OCI-LY7 (cell line): ENCODE data around the gene IL21. TPM values are rescaled to one million over a fixed set of nuclear protein-coding genes. Genes with fewer than 3 reads are reported as not detected.

Source experiments
- BruUV-seq: library from RNA; stranded (reverse); fragments of 400-500 nt; replicated peaks from 2 replicates; lab custom pipeline; 2021; lab: Mats Ljungman, UMichigan
- CTCF ChIA-PET: fragments of 300-600 bp; sonication (Branson Sonifier 250); formaldehyde crosslinking; loops from one replicate; lab custom pipeline; 2022; ENCODE audit warnings: antibody characterized with exemption; ENCODE audit not compliant: unreplicated experiment; lab: Charles Lee
- POLR2A ChIA-PET: fragments of 300-600 bp; sonication (Branson Sonifier 250); formaldehyde crosslinking; loops from one replicate; lab custom pipeline; 2022; ENCODE audit warnings: antibody characterized with exemption; lab: Charles Lee
- DNase-seq: peaks from one replicate; pipeline ENCODE4 v3.0.0-alpha.2; 2015; ENCODE audit warnings: low spot score
- H2AFZ ChIP-seq: fragments of 200-600 bp; sonication (generic), shearing (Covaris generic); 2 replicates; pipeline ENCODE4 v1.6.1; 2014; ENCODE audit warnings: mild to moderate bottlenecking, antibody characterized with exemption, low read length, moderate library complexity
- H3K27ac ChIP-seq: fragments of 200-600 bp; sonication (generic); 2 replicates; pipeline ENCODE4 v1.5.1; 2014; ENCODE audit warnings: mixed run types, low read depth, mild to moderate bottlenecking, moderate library complexity, low read length, inconsistent platforms; ENCODE audit not compliant: poor library complexity, severe bottlenecking
- H3K36me3 ChIP-seq: fragments of 200-600 bp; sonication (generic); 2 replicates; pipeline ENCODE4 v1.6.1; 2014; ENCODE audit warnings: mild to moderate bottlenecking, antibody characterized with exemption, low read length, moderate library complexity, mixed read lengths; ENCODE audit not compliant: insufficient read depth
- H3K4me1 ChIP-seq: fragments of 200-600 bp; sonication (generic); 2 replicates; pipeline ENCODE4 v1.5.1; 2014; ENCODE audit warnings: mild to moderate bottlenecking, low read length; ENCODE audit not compliant: insufficient read depth, poor library complexity, severe bottlenecking
- H3K4me2 ChIP-seq: fragments of 200-600 bp; sonication (generic); 2 replicates; pipeline ENCODE4 v1.6.1; 2014; ENCODE audit warnings: mild to moderate bottlenecking, low read length
- H3K4me3 ChIP-seq: fragments of 200-600 bp; sonication (generic); 2 replicates; pipeline ENCODE4 v1.5.1; 2014; ENCODE audit warnings: mild to moderate bottlenecking, low read depth, low read length; ENCODE audit not compliant: poor library complexity, severe bottlenecking
- H3K79me2 ChIP-seq: fragments of 200-600 bp; sonication (generic); 2 replicates; pipeline ENCODE4 v1.6.1; 2016; ENCODE audit warnings: low read depth, mild to moderate bottlenecking, low read length, moderate library complexity, mixed read lengths; ENCODE audit not compliant: insufficient read depth
- H3K9me2 ChIP-seq: fragments of 200-600 bp; sonication (generic); 2 replicates; pipeline ENCODE4 v1.6.1; 2016; ENCODE audit warnings: mild to moderate bottlenecking, low read length, mixed read lengths; ENCODE audit not compliant: insufficient read depth
- H3K9me3 ChIP-seq: fragments of 200-600 bp; sonication (generic); 2 replicates; pipeline ENCODE4 v1.6.1; 2014; ENCODE audit warnings: mild to moderate bottlenecking, mixed run types, low read length, mixed read lengths
- H4K20me1 ChIP-seq: fragments of 200-600 bp; sonication (generic); 2 replicates; pipeline ENCODE4 v1.6.1; 2014; ENCODE audit warnings: mild to moderate bottlenecking, antibody characterized with exemption, low read length, moderate library complexity, mixed read lengths; ENCODE audit not compliant: insufficient read depth
- EZH2phosphoT487 ChIP-seq: fragments of 200-600 bp; sonication (generic); IDR thresholded peaks from 2 replicates; pipeline ENCODE4 v1.6.1; 2018; ENCODE audit warnings: low read depth, borderline replicate concordance, mild to moderate bottlenecking, mixed run types, antibody characterized with exemption, low read length, moderate library complexity, mixed read lengths
- intact Hi-C: fragments of 100-400 bp; cut with micrococcal nuclease; formaldehyde crosslinking; loops from one replicate; pipeline ENCODE4 v1.10.0; 2022; ENCODE audit not compliant: unreplicated experiment
- total RNA-seq, 2 experiments: library from RNA; depleted of rRNA in 1 of 2; stranded (reverse); fragments of >200 nt in 1 of 2; shearing (Covaris generic) in 1 of 2; gene quantifications; 2 replicates each; pipeline ENCODE4 v1.2.3, GENCODE V29; 2014 to 2022
- TF ChIP-seq, protein P1 (sequence below): fragments of 200-600 bp; sonication (generic); conservative IDR thresholded peaks from 2 replicates; pipeline ENCODE4 v1.5.1; 2014; ENCODE audit warnings: mild to moderate bottlenecking, antibody characterized with exemption, low read length, moderate library complexity, mixed read lengths

The IL21 gene
- total RNA-seq, 2 experiments from 2014 or later = not detected

DNA sequence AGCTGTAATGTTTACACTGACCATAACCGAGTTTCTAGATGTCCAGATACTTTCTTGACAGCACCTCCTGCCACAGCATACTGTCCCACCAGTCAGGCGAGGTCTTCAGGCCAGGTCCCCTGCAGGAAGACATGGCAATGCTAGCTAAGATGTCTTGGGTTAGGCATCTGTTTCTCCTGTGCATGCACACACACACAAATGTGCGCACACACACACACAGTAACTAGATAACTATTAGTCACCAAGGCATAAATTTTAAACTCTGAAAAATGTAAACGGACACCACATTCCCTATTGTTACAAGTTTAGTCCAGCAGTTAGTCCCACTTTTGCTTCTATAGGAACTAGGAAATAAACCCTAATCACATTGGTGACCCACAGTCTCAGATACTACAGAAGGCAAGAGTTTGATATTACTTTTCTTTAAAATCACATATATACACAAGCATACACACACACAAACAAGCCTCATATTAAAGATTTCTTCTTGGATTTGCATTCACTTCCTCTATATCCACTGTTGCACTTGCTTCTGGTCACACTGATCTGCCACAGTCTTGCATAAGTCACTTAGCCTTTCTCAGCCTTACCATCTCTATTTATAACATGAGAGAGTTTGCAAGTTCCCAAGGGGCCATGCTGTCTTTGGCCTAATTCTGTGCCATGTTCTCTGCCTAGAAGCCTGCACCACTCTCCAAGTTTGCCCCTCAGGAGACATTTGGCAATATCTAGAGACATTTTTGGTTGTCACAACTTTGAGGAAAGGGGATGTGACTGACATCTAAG is 32.2 kb downstream of the IL21 start:
- H4K20me1 ChIP-seq = no peaks in the 10 kb centered on the region
- no peak overlapping the region for H3K4me3 ChIP-seq
- no peaks in the 10 kb centered on the region for H3K36me3 ChIP-seq
- no peaks in the 10 kb centered on the region for H3K9me2 ChIP-seq
- no peak for DNase-seq
- TF ChIP-seq, protein P1, sequence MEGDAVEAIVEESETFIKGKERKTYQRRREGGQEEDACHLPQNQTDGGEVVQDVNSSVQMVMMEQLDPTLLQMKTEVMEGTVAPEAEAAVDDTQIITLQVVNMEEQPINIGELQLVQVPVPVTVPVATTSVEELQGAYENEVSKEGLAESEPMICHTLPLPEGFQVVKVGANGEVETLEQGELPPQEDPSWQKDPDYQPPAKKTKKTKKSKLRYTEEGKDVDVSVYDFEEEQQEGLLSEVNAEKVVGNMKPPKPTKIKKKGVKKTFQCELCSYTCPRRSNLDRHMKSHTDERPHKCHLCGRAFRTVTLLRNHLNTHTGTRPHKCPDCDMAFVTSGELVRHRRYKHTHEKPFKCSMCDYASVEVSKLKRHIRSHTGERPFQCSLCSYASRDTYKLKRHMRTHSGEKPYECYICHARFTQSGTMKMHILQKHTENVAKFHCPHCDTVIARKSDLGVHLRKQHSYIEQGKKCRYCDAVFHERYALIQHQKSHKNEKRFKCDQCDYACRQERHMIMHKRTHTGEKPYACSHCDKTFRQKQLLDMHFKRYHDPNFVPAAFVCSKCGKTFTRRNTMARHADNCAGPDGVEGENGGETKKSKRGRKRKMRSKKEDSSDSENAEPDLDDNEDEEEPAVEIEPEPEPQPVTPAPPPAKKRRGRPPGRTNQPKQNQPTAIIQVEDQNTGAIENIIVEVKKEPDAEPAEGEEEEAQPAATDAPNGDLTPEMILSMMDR = no peak
- no peak for TF ChIP-seq EZH2phosphoT487
- POLR2A ChIA-PET = no interaction called here
- CTCF ChIA-PET = interaction anchor here (0.8 kb wide), 1 partner anchor 10 kb away, joined by 3 read pairs; no protein-coding TSS in a partner anchor
- BruUV-seq = no TSS peak
- H3K4me1 ChIP-seq = no peaks in the 10 kb centered on the region
- no peak overlapping the region for H2AFZ ChIP-seq
- intact Hi-C loops = no loop called here
- no peaks in the 10 kb centered on the region for H3K79me2 ChIP-seq
- H3K4me2 ChIP-seq = no peak overlapping the region
- H3K27ac ChIP-seq = no peak overlapping the region
- no peaks in the 10 kb centered on the region for H3K9me3 ChIP-seq

DNA sequence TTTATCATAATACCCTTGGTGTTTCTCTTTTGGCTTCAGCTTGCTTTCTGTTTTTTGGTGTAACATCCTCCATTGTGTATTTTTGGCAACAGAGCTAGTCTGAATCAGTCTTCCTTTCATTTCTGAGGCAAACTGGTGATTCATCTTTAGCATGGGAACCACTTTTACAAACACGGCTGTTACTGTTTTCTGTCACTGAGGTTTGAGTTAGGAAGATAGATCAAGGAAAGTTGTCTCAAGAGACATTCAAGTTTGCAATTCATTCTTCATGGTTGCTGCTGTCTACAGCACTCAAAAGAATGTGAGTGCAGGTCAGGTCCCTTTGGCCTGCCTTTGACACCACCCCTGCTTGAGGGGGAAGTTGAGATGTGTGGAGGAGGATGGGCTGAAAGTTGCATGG is 36.3 kb downstream of the IL21 start:
- Histone ChIP-seq H3K9me2 (no peaks in the 10 kb centered on the region), H3K9me3 (no peaks in the 10 kb centered on the region), H3K27ac (no peak overlapping the region), H3K4me3 (no peak overlapping the region), H4K20me1 (no peaks in the 10 kb centered on the region), H3K4me1 (no peaks in the 10 kb centered on the region), H3K4me2 (no peak overlapping the region), H3K79me2 (no peaks in the 10 kb centered on the region), H2AFZ (no peak overlapping the region), H3K36me3 (no peaks in the 10 kb centered on the region)
- no TSS peak for BruUV-seq
- intact Hi-C loops = no loop called here
- TF ChIP-seq, protein P1 = no peak
- no peak for TF ChIP-seq EZH2phosphoT487
- ChIA-PET CTCF (no interaction called here), POLR2A (no interaction called here)
- DNase-seq = no peak

DNA sequence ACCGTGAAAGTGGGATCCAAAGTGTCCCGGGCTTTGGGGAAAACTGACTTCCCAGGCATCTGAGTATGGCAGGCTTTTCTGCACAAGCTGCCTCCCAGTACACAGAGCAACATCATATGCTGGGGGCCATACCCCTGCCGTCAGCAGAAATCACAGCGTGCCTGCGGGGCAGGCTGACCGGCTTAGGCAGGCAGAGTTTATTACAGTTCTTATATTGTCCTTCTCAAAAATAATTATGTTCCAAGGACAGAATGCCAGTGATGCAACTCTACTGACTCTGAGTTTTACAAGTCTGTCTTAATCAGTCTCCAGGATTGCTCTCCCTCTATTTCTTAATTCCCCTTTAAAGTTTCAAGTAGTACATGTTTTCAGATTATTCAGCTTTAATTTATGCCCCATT is 37.0 kb downstream of the IL21 start:
- Histone ChIP-seq H3K4me3 (no peak overlapping the region), H3K36me3 (no peaks in the 10 kb centered on the region), H2AFZ (no peak overlapping the region), H3K4me1 (no peaks in the 10 kb centered on the region), H3K27ac (no peak overlapping the region), H3K79me2 (no peaks in the 10 kb centered on the region), H4K20me1 (no peaks in the 10 kb centered on the region), H3K9me3 (no peaks in the 10 kb centered on the region), H3K9me2 (no peaks in the 10 kb centered on the region), H3K4me2 (no peak overlapping the region)
- intact Hi-C loops = no loop called here
- POLR2A ChIA-PET = no interaction called here
- no peak for TF ChIP-seq EZH2phosphoT487
- TF ChIP-seq, protein P1 = no peak
- DNase-seq = no peak
- CTCF ChIA-PET = no interaction called here
- no TSS peak for BruUV-seq
